HT-29 (cell line): ENCODE data around the gene SCP2. TPM values are rescaled to one million over a fixed set of nuclear protein-coding genes. Genes with fewer than 3 reads are reported as not detected.
A peak's percentile ranks its signal among the peaks of the same experiment; 100 is the strongest.
"Not testable (repeated sequence)": the region's sequence is repeated elsewhere in the genome, so short reads cannot be mapped to it uniquely, and the experiment has no call there.

ENCODE experiments used
- DNase-seq: peaks from one replicate; pipeline ENCODE4 v3.0.0-alpha.2; 2015; ENCODE audit warnings: low spot score
- total RNA-seq: library from RNA; depleted of rRNA; stranded (reverse); fragments of >200 nt; shearing (Covaris generic); gene quantifications from 2 replicates; pipeline ENCODE4 v1.2.3, GENCODE V29; 2014

Gene SCP2
- total RNA-seq, 1 experiment from 2014 or later, result 48.7 TPM

- no peak for DNase-seq
These were observed 10.7 kb upstream of the SCP2 start for GRCh38 chr1:52916241-52916975.

- DNase-seq, result no peak
These were observed 9.9 kb upstream of the SCP2 start for GRCh38 chr1:52917156-52917555.

- no peak for DNase-seq
These were observed 9.5 kb upstream of the SCP2 start for GRCh38 chr1:52917581-52917980.

- no peak for DNase-seq
These were observed 8.9 kb upstream of the SCP2 start for GRCh38 chr1:52918201-52918600.

- DNase-seq, result no peak
These were observed 7.9 kb upstream of the SCP2 start for GRCh38 chr1:52919051-52919722.

GRCh38 chr1:52919723-52920483, 7.2 kb upstream of the SCP2 start:
- DNase-seq, result no peak

- DNase-seq, result no peak
These were observed 6.2 kb upstream of the SCP2 start for GRCh38 chr1:52920791-52921291.

GRCh38 chr1:52925571-52926005, 1.5 kb upstream of the SCP2 start:
- DNase-seq, result no peak

GRCh38 chr1:52926864-52927211, 238 bp upstream of the SCP2 start:
- DNase-seq, result no peak

GRCh38 chr1:52928015-52928404, 934 bp downstream of the SCP2 start:
- DNase-seq, result no peak

- DNase-seq, result no peak
These were observed 1.9 kb downstream of the SCP2 start for GRCh38 chr1:52929019-52929418.

GRCh38 chr1:52937433-52938182, 10.5 kb downstream of the SCP2 start:
- no peak for DNase-seq

GRCh38 chr1:52938183-52938451, 11.0 kb downstream of the SCP2 start:
- DNase-seq, result no peak

- no peak for DNase-seq
These were observed 16.9 kb downstream of the SCP2 start for GRCh38 chr1:52943876-52944416.

GRCh38 chr1:52944566-52944965, 17.5 kb downstream of the SCP2 start:
- no peak for DNase-seq

GRCh38 chr1:52947490-52947889, 20.4 kb downstream of the SCP2 start:
- DNase-seq, result no peak

- DNase-seq, result not testable (repeated sequence)
These were observed 22.5 kb downstream of the SCP2 start for GRCh38 chr1:52949602-52950001.

GRCh38 chr1:52952112-52952511, 25.0 kb downstream of the SCP2 start:
- DNase-seq, result no peak

- DNase-seq, result peak; percentile 52
These were observed 28.3 kb downstream of the SCP2 start for GRCh38 chr1:52955129-52955970.

GRCh38 chr1:52963101-52963500, 36.0 kb downstream of the SCP2 start:
- DNase-seq, result no peak

- DNase-seq, result no peak
These were observed 40.6 kb downstream of the SCP2 start for GRCh38 chr1:52967666-52968065.
